ENCODE measurements around the gene VSTM4.

Gene VSTM4

DNA sequence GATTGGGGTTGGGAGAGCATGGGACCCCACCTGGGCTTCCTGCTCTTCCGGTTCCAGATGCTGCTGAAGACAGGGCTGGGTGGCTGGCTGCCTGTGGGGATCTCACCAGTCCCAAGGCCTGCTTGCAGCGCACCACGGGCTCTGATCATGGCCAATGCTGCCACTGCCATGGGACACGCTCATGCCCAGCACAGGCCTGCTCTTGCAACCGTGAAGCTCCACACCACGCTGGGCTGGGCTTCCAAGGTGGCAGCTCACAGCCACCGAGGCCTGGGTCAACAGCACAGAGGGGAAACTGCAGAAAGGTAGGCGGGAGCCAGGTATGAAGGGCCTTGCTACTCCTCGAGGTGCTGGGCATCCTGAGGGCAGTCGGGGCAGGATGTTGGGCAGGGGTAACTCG is 103.6 kb downstream of the VSTM4 start:
- Histone ChIP-seq H3K4me1 (ENCODE audit: low read length) (peaks cover 13% of the 10 kb centered on the region), H3K9me3 (ENCODE audit: insufficient read depth, low read length) (no peaks in the 10 kb centered on the region), H3K36me3 (replicated peaks; ENCODE audit: low read depth, low read length) (no peaks in the 10 kb centered on the region), H3K4me3 (ENCODE audit: low read length) (no peak overlapping the region), H3K9ac (ENCODE audit: low read length) (no peak overlapping the region), H2AFZ (ENCODE audit: low read depth, low read length) (no peak overlapping the region), H3K27ac (ENCODE audit: low read length) (no peak overlapping the region), H3K79me2 (ENCODE audit: low read length) (no peaks in the 10 kb centered on the region), H4K20me1 (ENCODE audit: insufficient read depth, low read length) (no peaks in the 10 kb centered on the region), H3K4me2 (ENCODE audit: low read length) (no peak overlapping the region), H3K27me3 (ENCODE audit: low read depth, low read length) (no peaks in the 10 kb centered on the region)
- TF ChIP-seq EZH2phosphoT487 (IDR thresholded peaks at IDR 0.05; ENCODE audit: low read depth), result no peak
- TF ChIP-seq, protein P1, sequence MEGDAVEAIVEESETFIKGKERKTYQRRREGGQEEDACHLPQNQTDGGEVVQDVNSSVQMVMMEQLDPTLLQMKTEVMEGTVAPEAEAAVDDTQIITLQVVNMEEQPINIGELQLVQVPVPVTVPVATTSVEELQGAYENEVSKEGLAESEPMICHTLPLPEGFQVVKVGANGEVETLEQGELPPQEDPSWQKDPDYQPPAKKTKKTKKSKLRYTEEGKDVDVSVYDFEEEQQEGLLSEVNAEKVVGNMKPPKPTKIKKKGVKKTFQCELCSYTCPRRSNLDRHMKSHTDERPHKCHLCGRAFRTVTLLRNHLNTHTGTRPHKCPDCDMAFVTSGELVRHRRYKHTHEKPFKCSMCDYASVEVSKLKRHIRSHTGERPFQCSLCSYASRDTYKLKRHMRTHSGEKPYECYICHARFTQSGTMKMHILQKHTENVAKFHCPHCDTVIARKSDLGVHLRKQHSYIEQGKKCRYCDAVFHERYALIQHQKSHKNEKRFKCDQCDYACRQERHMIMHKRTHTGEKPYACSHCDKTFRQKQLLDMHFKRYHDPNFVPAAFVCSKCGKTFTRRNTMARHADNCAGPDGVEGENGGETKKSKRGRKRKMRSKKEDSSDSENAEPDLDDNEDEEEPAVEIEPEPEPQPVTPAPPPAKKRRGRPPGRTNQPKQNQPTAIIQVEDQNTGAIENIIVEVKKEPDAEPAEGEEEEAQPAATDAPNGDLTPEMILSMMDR (IDR thresholded peaks at IDR 0.05; ENCODE audit: low read depth, low read length), result no peak

DNA sequence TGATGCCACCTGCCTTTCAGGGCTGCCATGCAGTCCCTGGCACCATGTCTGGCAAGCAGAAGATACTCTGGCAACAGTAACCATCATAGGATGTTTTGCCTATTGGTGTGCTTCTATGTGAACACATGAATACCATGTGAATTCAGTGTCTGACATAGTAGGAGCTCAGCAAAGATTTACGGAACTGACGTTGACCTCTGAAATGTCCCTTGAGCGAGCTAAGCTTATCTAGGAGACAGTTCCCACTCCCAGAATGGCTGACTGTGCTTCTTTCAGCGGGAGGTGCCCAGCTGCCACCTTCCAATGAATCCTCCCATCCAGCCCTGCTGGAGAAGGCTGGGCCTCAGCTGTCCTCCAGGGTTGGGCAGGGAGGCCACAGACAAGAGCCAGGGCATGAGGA is 104.5 kb downstream of the VSTM4 start:
- Histone ChIP-seq H3K4me1 (ENCODE audit: low read length) (peaks cover 13% of the 10 kb centered on the region), H3K9me3 (ENCODE audit: insufficient read depth, low read length) (no peaks in the 10 kb centered on the region), H3K36me3 (replicated peaks; ENCODE audit: low read depth, low read length) (no peaks in the 10 kb centered on the region), H3K4me2 (ENCODE audit: low read length) (no peak overlapping the region), H3K27me3 (ENCODE audit: low read depth, low read length) (no peaks in the 10 kb centered on the region), H4K20me1 (ENCODE audit: insufficient read depth, low read length) (no peaks in the 10 kb centered on the region), H3K9ac (ENCODE audit: low read length) (no peak overlapping the region), H3K4me3 (ENCODE audit: low read length) (no peak overlapping the region), H3K27ac (ENCODE audit: low read length) (no peak overlapping the region), H3K79me2 (ENCODE audit: low read length) (no peaks in the 10 kb centered on the region), H2AFZ (ENCODE audit: low read depth, low read length) (no peak overlapping the region)
- no peak for TF ChIP-seq EZH2phosphoT487 (IDR thresholded peaks at IDR 0.05; ENCODE audit: low read depth)
- TF ChIP-seq, protein P1 (IDR thresholded peaks at IDR 0.05; ENCODE audit: low read depth, low read length), result no peak

DNA sequence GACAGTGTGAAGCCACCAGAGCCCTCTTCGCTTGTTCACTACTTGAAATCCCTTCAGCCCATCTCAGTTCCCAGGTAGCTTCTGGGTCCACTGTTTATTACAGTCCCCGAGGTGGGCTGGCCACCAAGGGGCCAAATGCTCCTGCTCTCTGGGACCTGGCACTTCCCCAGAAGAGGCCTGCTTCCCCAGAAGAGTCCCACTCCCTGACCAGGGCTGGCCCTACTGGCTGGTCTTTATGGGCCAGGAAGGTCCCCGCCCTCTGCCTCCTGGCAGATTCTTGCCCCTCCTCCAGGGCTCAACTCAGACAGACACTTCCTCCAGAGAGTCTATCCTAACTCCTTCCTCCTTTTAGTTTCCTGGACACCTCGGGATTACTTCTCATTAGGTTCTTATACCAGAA is 105.0 kb downstream of the VSTM4 start:
- Histone ChIP-seq H3K4me3 (ENCODE audit: low read length) (no peak overlapping the region), H3K27me3 (ENCODE audit: low read depth, low read length) (no peaks in the 10 kb centered on the region), H3K79me2 (ENCODE audit: low read length) (no peaks in the 10 kb centered on the region), H3K36me3 (replicated peaks; ENCODE audit: low read depth, low read length) (no peaks in the 10 kb centered on the region), H3K9ac (ENCODE audit: low read length) (no peak overlapping the region), H3K9me3 (ENCODE audit: insufficient read depth, low read length) (no peaks in the 10 kb centered on the region), H2AFZ (ENCODE audit: low read depth, low read length) (no peak overlapping the region), H3K27ac (ENCODE audit: low read length) (no peak overlapping the region), H4K20me1 (ENCODE audit: insufficient read depth, low read length) (no peaks in the 10 kb centered on the region), H3K4me2 (ENCODE audit: low read length) (no peak overlapping the region), H3K4me1 (ENCODE audit: low read length) (peaks cover 13% of the 10 kb centered on the region)
- no peak for TF ChIP-seq EZH2phosphoT487 (IDR thresholded peaks at IDR 0.05; ENCODE audit: low read depth)
- TF ChIP-seq, protein P1 (IDR thresholded peaks at IDR 0.05; ENCODE audit: low read depth, low read length), result no peak

DNA sequence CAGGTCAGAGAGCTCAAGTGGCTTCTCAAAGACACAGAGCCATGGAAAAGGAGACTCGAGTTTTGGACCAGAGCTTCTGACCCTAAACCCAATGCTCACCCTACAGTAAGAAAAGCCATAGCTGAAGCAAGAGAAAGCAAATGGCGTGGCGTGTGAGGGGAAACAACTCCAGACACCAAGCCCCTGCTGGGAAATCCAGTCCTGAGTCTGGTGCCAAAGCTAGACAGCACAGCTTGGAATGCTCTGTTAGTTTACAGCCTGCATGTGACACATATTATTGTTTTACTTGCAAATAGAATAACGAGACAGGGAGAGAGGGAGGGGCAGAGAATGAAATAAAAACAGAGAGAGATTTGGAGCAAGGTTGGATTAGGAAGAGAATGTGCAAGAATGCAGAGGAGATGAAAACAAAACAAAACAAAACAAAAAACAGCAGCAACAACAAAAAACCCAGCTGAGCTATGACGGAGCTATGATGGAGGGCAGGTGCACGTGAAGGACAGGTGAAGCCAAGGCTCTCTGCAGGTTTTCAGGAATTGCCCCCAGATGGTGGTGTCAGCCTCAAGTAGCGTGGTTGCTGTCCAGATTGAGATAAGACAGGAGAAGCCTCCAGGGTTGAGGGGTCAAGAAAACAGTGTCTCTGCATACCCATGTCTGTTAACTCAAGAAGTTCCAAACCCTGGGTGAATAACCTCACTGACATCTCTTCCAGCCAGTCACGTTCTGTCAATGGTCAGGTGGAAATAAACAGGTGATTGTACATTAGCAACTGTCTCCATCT is 105.9 kb downstream of the VSTM4 start:
- Histone ChIP-seq H3K4me1 (ENCODE audit: low read length) (peaks cover 13% of the 10 kb centered on the region), H3K9me3 (ENCODE audit: insufficient read depth, low read length) (no peaks in the 10 kb centered on the region), H3K9ac (ENCODE audit: low read length) (no peak overlapping the region), H3K4me3 (ENCODE audit: low read length) (no peak overlapping the region), H3K27me3 (ENCODE audit: low read depth, low read length) (no peaks in the 10 kb centered on the region), H3K27ac (ENCODE audit: low read length) (no peak overlapping the region), H3K36me3 (replicated peaks; ENCODE audit: low read depth, low read length) (no peaks in the 10 kb centered on the region), H2AFZ (ENCODE audit: low read depth, low read length) (no peak overlapping the region), H4K20me1 (ENCODE audit: insufficient read depth, low read length) (no peaks in the 10 kb centered on the region), H3K79me2 (ENCODE audit: low read length) (no peaks in the 10 kb centered on the region), H3K4me2 (ENCODE audit: low read length) (no peak overlapping the region)
- no peak for TF ChIP-seq EZH2phosphoT487 (IDR thresholded peaks at IDR 0.05; ENCODE audit: low read depth)
- TF ChIP-seq, protein P1 (IDR thresholded peaks at IDR 0.05; ENCODE audit: low read depth, low read length), result no peak

Data from OCI-LY3 (cell line).